Fibroblast of the aortic adventitia (primary cell): Measurements from ENCODE around the gene LGALS1. TPM values are rescaled to one million over a fixed set of nuclear protein-coding genes. Genes with fewer than 3 reads are reported as not detected.
A peak's percentile ranks its signal among the peaks of the same experiment; 100 is the strongest.
"Not testable (repeated sequence)": the region's sequence is repeated elsewhere in the genome, so short reads cannot be mapped to it uniquely, and the experiment has no call there.

Source experiments
- DNase-seq: peaks from one replicate; pipeline ENCODE4 v3.0.0-alpha.2; 2010; ENCODE audit warnings: low read depth
- H3K4me3 ChIP-seq: 2 replicates; pipeline ENCODE4 v1.5.1; 2011; ENCODE audit warnings: low read depth, mild to moderate bottlenecking, control low read depth, low read length, moderate library complexity
- CTCF ChIP-seq: IDR thresholded peaks from 2 replicates; pipeline ENCODE4 v1.5.1; 2011; ENCODE audit warnings: mild to moderate bottlenecking, low read length, control low read depth, inconsistent platforms; ENCODE audit not compliant: insufficient read depth
- total RNA-seq: library from RNA; depleted of rRNA; stranded (reverse); fragments of >200 nt; gene quantifications from 2 replicates; pipeline ENCODE4 v1.2.3, GENCODE V29; 2012; ENCODE audit warnings: low replicate concordance

LGALS1 gene
- total RNA-seq, 1 donor = 3,846 TPM

DNA sequence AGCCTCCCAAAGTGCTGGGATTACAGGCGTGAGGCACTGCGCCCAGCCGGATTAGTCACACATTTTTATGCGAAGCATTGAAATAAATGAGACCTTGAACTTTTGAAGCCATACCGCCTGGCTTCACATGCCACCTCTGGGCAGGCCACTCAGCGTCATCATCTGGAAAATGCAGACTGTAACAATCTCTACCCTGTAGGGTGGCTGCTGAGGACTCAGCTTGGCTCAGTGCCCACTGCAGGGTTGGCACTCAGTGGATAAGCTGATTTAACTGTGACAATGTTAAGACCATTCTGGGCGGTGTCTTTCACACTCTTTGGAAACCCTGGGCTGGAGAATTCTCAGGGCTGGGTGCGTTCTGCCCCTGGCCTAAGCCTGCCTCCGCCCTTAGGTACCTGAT is 27.5 kb upstream of the LGALS1 start:
- H3K4me3 ChIP-seq = no peak overlapping the region
- TF ChIP-seq CTCF = no peak
- no peak for DNase-seq

DNA sequence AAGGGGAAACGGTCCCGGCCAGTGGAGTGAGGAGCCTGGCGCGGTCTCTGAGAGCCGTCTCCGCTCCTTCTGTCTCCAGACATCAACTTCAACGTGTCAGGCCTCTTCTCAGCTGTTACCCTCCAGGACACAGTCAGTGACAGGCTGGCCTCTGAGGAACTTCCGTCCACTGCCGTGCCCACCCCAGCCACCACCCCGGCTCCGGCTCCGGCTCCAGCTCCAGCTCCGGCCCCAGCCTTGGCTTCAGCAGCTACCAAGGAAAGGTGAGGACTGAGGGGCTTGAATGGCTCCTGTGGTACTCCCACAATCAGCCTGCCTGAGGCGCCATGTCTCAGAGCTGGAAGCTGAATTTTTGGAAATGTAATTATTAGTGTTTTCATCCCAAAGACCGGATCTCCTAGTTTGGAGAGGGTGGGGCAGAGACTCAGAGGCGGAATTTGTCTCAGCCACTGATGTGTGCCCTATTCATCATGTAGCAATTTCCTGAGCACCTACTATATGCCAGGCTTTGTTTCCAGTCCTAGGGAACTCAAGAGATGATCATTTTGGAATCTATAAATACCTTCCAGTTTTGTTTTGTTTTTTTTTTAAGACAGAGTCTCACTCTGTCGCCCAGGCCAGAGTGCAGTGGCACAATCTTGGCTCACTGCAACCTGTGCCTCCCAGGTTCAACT is 24.8 kb upstream of the LGALS1 start:
- H3K4me3 ChIP-seq = no peak overlapping the region
- no peak for DNase-seq
- no peak for TF ChIP-seq CTCF

- no peak overlapping the region for H3K4me3 ChIP-seq
- TF ChIP-seq CTCF = no peak
- DNase-seq = no peak
Measured at GRCh38 chr22:37654563-37655251, 20.7 kb upstream of the LGALS1 start.

- H3K4me3 ChIP-seq = no peak overlapping the region
- DNase-seq = no peak
- TF ChIP-seq CTCF = no peak
Measured at GRCh38 chr22:37655252-37655563, 20.2 kb upstream of the LGALS1 start.

DNA sequence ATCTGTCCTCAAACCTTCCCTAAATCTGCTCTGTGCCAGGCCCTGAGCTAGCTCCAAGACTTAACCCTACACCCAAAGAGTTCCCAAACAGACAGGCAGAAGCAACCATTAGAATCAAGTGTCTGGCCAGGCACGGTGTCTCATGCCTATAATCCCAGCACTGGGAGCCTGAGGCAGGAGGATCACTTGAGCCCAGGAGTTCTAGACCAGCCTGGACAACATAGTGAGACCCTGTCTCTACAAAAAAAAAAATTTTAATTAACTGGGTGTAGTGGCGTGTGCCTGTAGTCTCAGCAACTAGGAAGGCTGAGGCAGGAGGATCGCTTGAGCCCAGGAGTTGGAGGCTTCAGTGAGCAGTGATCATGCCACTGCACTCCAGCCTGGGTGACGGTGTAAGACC is 18.9 kb upstream of the LGALS1 start:
- H3K4me3 ChIP-seq, DNase-seq: not testable (repeated sequence)

DNA sequence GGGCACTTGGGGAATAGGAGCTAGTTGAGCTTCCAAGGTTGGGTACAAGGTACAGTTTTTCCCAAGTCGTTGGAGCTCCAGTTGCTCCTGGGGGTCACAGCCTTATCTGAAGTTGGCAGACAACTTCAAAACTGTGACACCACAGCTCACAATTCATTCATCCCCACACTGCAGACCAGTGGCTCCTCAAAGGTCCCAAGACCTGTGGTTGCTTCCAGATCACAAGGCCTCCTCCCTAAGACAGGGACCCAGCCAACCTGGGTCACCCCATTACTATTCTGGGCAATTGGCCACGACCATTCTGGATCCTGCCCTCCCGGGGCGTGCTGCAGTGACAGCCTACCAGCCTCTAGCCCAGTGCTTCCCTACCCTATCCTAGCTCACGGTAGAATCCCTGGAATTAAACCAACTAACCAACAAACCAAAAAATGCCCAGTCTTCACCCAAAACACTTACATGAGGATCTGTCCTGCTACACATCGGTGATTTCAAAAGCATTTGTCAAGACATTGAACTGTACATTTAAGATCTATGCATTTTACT is 17.8 kb upstream of the LGALS1 start:
- no peak for DNase-seq
- TF ChIP-seq CTCF = no peak
- peak overlapping the region; percentile 74 for H3K4me3 ChIP-seq

- peak; percentile 100 for DNase-seq
- no peak for TF ChIP-seq CTCF
- peak within 1 kb of the TSS; percentile 78 for H3K4me3 ChIP-seq
Measured at GRCh38 chr22:37658133-37659065, 17.0 kb upstream of the LGALS1 start, which contains the start of gene PDXP. Gene PDXP (plus strand): TSS chr22:37658723. CDS start chr22:37658783, 60 bp downstream.
